Measurements from ENCODE around the gene DNAJC13. TPM values are rescaled to one million over a fixed set of nuclear protein-coding genes. Genes with fewer than 3 reads are reported as not detected.

Gene DNAJC13
- polyA plus RNA-seq, 1 donor, result 43.4 TPM

DNA sequence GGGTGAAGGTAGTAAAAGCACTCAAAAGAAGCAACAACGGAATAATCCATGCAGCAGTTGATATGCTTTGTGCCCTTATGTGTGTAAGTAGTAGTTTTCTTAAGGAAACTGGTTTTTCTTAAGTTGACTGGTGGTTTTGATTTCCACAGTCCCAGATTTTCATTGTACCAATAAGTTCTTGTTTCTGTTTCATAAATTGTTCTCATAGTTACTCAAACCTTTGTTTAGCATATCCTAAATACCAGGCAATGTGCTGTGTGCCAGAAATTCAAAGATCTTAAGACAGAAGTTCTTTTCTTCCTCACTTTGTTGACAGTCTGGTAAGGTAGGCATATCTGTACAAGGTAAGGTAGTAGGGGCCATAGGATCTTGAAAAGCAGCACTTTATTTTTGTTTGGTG lies 40.0 kb downstream of the DNAJC13 start:
- WGBS (ENCODE audit: insufficient coverage, low lambda C conversion rate), result no CpG with 5 or more reads among the region's 1 CpG
- H3K4me1 ChIP-seq (ENCODE audit: control insufficient read depth, insufficient read depth, low read length), result no peaks in the 10 kb centered on the region
- DNase-seq, result no peak
- H3K9me3 ChIP-seq (ENCODE audit: control insufficient read depth, low read depth, low read length), result no peaks in the 10 kb centered on the region
- peaks cover 73% of the 10 kb centered on the region for H3K36me3 ChIP-seq (ENCODE audit: control insufficient read depth, insufficient read depth, low read length)
- H3K4me3 ChIP-seq (ENCODE audit: low read length), result no peak overlapping the region
- H3K27ac ChIP-seq (ENCODE audit: low read length), result no peak overlapping the region
- no peaks in the 10 kb centered on the region for H3K27me3 ChIP-seq (ENCODE audit: control insufficient read depth, insufficient read depth, low read length)

DNA sequence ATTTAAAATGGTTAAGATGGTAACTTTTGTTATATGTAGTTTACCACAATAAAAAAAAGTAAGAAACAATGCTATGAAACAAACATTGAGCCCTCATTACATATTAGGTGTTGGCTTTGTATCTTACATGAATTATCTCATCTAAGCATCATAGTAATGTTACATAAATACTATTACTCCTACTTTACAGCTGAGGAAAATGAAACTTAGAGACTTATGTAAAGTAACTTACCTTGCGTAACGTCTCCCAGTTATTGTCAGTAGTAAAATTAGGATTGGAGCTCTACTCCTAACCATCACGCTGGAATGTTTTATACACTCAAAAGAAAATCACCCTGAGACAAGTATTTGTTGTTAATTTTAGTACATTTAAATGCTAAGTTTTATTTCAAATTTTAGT lies 42.2 kb downstream of the DNAJC13 start:
- WGBS (ENCODE audit: insufficient coverage, low lambda C conversion rate), result 100% methylated on average over 3 of the region's 3 CpGs
- no peak overlapping the region for H3K4me3 ChIP-seq (ENCODE audit: low read length)
- H3K36me3 ChIP-seq (ENCODE audit: control insufficient read depth, insufficient read depth, low read length), result peaks cover 63% of the 10 kb centered on the region
- H3K27me3 ChIP-seq (ENCODE audit: control insufficient read depth, insufficient read depth, low read length), result no peaks in the 10 kb centered on the region
- H3K27ac ChIP-seq (ENCODE audit: low read length), result no peak overlapping the region
- no peak for DNase-seq
- H3K9me3 ChIP-seq (ENCODE audit: control insufficient read depth, low read depth, low read length), result no peaks in the 10 kb centered on the region
- H3K4me1 ChIP-seq (ENCODE audit: control insufficient read depth, insufficient read depth, low read length), result peaks cover under 1% of the 10 kb centered on the region

DNA sequence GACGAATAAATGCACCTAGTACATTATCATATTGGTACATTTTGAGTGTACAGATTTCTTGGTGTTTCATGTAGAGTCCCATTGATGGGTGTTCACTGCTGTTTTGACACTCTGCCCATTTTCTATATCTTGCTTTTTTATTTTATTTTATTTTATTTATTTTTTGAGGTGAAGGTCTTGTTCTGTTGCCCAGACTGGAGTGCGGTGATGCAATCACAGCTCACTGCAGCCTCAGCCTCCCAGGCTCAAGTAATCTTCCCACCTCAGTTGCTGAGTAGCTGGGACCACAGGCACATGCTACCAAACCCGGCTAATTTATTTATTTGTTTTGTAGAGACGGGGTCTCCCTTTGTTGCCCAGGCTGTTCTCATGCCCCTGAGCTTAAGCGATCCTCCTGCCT lies 44.2 kb downstream of the DNAJC13 start:
- H3K4me1 ChIP-seq (ENCODE audit: control insufficient read depth, insufficient read depth, low read length), result peaks cover 3% of the 10 kb centered on the region
- no peak overlapping the region for H3K4me3 ChIP-seq (ENCODE audit: low read length)
- H3K27ac ChIP-seq (ENCODE audit: low read length), result no peak overlapping the region
- no CpG with 5 or more reads among the region's 5 CpGs for WGBS (ENCODE audit: insufficient coverage, low lambda C conversion rate)
- peaks cover 48% of the 10 kb centered on the region for H3K36me3 ChIP-seq (ENCODE audit: control insufficient read depth, insufficient read depth, low read length)
- DNase-seq, result no peak
- no peaks in the 10 kb centered on the region for H3K9me3 ChIP-seq (ENCODE audit: control insufficient read depth, low read depth, low read length)
- H3K27me3 ChIP-seq (ENCODE audit: control insufficient read depth, insufficient read depth, low read length), result no peaks in the 10 kb centered on the region

DNA sequence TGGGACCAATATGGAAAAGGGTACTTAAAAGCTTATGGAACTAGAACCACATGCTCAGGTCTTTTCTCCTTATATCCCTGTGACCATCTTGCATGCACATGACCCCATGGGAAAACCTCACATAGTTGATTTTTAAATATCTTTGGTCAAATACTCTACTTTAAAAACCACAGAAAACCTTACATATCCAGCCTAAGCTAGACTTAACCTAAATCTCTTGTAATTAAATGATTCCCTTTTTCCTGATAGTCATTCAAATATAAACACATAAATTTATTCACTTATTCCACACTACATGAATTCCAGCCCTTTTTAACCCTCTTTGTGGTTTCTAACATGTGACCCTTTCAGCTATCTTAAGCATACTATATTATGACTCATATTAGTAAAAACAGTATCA lies 46.8 kb downstream of the DNAJC13 start:
- H3K36me3 ChIP-seq (ENCODE audit: control insufficient read depth, insufficient read depth, low read length), result peaks cover 44% of the 10 kb centered on the region
- DNase-seq, result peak in 1 of 2 donors; percentile 7

DNA sequence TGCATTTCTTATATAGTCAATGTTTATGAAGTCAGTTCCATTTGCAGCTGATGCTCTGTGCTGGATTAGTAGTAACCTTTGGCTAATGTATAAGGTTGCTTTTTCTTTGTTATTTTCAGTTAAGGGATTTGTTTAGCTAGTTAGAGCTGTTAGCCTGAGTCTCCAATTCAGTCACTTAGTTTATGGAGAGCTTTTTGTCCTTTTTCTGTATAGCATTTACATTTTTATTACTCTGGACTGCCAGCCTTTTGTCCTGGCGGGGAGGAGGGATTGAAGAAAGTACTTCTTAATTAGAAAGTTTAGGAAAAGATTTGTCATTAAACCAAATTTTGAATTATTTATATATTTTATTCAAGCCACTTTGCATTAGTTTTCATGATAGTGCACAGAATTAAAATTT lies 52.0 kb downstream of the DNAJC13 start:
- H3K4me1 ChIP-seq (ENCODE audit: control insufficient read depth, insufficient read depth, low read length), result peaks cover 3% of the 10 kb centered on the region
- H3K27ac ChIP-seq (ENCODE audit: low read length), result no peak overlapping the region
- H3K27me3 ChIP-seq (ENCODE audit: control insufficient read depth, insufficient read depth, low read length), result no peaks in the 10 kb centered on the region
- no peak overlapping the region for H3K4me3 ChIP-seq (ENCODE audit: low read length)
- peaks cover 3% of the 10 kb centered on the region for H3K9me3 ChIP-seq (ENCODE audit: control insufficient read depth, low read depth, low read length)
- peaks cover 36% of the 10 kb centered on the region for H3K36me3 ChIP-seq (ENCODE audit: control insufficient read depth, insufficient read depth, low read length)
- no peak for DNase-seq
- 80% methylated on average over 1 of the region's 1 CpG for WGBS (ENCODE audit: insufficient coverage, low lambda C conversion rate)

More for the DNA sequence above, 46.8 kb downstream of the DNAJC13 start:
- Histone ChIP-seq H3K4me3 (ENCODE audit: low read length) (no peak overlapping the region), H3K4me1 (ENCODE audit: control insufficient read depth, insufficient read depth, low read length) (peaks cover 3% of the 10 kb centered on the region), H3K27ac (ENCODE audit: low read length) (no peak overlapping the region), H3K27me3 (ENCODE audit: control insufficient read depth, insufficient read depth, low read length) (no peaks in the 10 kb centered on the region), H3K9me3 (ENCODE audit: control insufficient read depth, low read depth, low read length) (no peaks in the 10 kb centered on the region)

DNA sequence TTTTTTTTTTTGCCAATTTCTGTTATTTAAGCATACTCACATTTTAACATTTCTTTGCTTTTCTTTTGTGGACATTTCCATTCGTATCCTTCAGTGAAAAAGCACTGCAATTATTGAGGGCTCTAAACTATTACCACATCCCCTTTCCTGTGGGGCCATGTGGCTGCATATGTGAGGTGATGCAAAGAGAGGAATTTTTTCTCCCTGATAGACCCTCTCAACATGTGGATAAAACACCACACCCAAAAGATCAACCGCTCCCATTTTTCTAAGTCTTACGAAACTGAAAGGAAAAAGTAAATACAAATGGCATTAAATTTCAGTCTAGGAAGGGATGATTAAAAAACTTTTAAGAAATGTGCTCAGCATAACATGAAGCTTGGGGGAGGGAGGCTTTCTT lies 68.8 kb downstream of the DNAJC13 start:
- Histone ChIP-seq H3K9me3 (ENCODE audit: control insufficient read depth, low read depth, low read length) (no peaks in the 10 kb centered on the region), H3K4me1 (ENCODE audit: control insufficient read depth, insufficient read depth, low read length) (peaks cover 6% of the 10 kb centered on the region), H3K27me3 (ENCODE audit: control insufficient read depth, insufficient read depth, low read length) (no peaks in the 10 kb centered on the region), H3K36me3 (ENCODE audit: control insufficient read depth, insufficient read depth, low read length) (peaks cover 42% of the 10 kb centered on the region), H3K27ac (ENCODE audit: low read length) (no peak overlapping the region), H3K4me3 (ENCODE audit: low read length) (no peak overlapping the region)
- 83% methylated on average over 1 of the region's 3 CpGs for WGBS (ENCODE audit: insufficient coverage, low lambda C conversion rate)
- DNase-seq, result no peak

DNA sequence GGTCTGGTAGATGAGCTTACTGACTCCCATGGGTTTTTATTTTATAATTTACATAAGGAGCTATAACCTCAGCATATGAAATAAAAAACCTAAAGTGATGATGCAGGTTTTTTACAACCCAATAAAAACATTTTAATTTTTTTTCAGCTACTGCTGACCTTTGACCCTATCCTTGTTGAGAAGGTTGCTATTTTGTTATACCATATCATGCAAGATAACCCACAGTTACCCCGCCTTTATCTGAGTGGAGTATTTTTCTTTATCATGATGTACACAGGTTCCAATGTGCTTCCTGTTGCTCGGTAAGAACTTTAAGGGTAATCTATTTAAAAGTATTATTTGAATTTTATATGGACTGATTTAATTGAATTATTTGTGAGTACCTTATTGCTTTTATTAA lies 70.8 kb downstream of the DNAJC13 start:
- Histone ChIP-seq H3K27ac (ENCODE audit: low read length) (no peak overlapping the region), H3K27me3 (ENCODE audit: control insufficient read depth, insufficient read depth, low read length) (no peaks in the 10 kb centered on the region), H3K4me1 (ENCODE audit: control insufficient read depth, insufficient read depth, low read length) (peaks cover 6% of the 10 kb centered on the region), H3K36me3 (ENCODE audit: control insufficient read depth, insufficient read depth, low read length) (peaks cover 42% of the 10 kb centered on the region), H3K4me3 (ENCODE audit: low read length) (no peak overlapping the region), H3K9me3 (ENCODE audit: control insufficient read depth, low read depth, low read length) (no peaks in the 10 kb centered on the region)
- WGBS (ENCODE audit: insufficient coverage, low lambda C conversion rate), result no CpG with 5 or more reads among the region's 2 CpGs
- DNase-seq, result peak in 1 of 2 donors; percentile 23

DNA sequence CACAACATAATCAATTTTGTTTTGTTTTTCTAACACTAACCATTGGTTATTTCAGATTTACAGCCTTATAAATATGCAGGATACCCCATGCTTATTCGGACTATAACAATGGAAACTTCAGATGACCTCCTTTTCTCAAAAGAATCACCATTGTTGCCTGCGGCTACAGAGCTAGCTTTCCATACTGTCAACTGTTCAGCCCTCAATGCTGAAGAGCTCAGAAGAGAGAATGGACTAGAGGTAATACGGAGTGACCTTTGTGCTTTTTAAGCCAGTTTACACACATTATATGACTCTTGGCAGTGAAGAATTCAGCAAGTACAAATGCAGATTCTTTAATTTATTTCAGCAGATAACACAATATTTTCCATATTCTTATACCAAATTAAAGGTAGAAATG lies 81.8 kb downstream of the DNAJC13 start:
- Histone ChIP-seq H3K4me1 (ENCODE audit: control insufficient read depth, insufficient read depth, low read length) (no peaks in the 10 kb centered on the region), H3K36me3 (ENCODE audit: control insufficient read depth, insufficient read depth, low read length) (peaks cover 63% of the 10 kb centered on the region), H3K27me3 (ENCODE audit: control insufficient read depth, insufficient read depth, low read length) (no peaks in the 10 kb centered on the region), H3K27ac (ENCODE audit: low read length) (no peak overlapping the region), H3K9me3 (ENCODE audit: control insufficient read depth, low read depth, low read length) (no peaks in the 10 kb centered on the region), H3K4me3 (ENCODE audit: low read length) (no peak overlapping the region)
- no CpG with 5 or more reads among the region's 3 CpGs for WGBS (ENCODE audit: insufficient coverage, low lambda C conversion rate)
- DNase-seq, result peak; percentile 9 to 36

DNA sequence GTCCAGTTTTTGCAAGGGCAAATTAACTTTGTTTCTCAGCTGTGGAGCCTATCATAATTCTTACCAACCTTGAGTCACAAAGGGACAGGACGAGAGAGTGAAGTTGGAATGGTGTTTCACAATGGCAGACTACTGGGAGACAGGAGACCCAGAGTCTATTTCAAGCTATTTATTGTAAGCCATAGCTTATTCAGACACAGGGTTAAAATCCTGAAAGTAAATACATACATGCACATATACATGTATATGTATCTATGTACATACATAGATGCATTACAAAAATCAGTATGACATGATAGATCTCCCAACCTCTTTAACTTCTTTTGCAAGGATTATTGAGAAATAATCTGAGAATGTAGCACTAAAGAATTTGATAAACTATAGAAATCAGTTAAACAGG lies 86.3 kb downstream of the DNAJC13 start:
- Histone ChIP-seq H3K4me1 (ENCODE audit: control insufficient read depth, insufficient read depth, low read length) (peaks cover 7% of the 10 kb centered on the region), H3K4me3 (ENCODE audit: low read length) (no peak overlapping the region), H3K9me3 (ENCODE audit: control insufficient read depth, low read depth, low read length) (no peaks in the 10 kb centered on the region), H3K27me3 (ENCODE audit: control insufficient read depth, insufficient read depth, low read length) (no peaks in the 10 kb centered on the region), H3K27ac (ENCODE audit: low read length) (no peak overlapping the region), H3K36me3 (ENCODE audit: control insufficient read depth, insufficient read depth, low read length) (peaks cover 66% of the 10 kb centered on the region)
- DNase-seq, result no peak
- no CpG with 5 or more reads among the region's 1 CpG for WGBS (ENCODE audit: insufficient coverage, low lambda C conversion rate)

DNA sequence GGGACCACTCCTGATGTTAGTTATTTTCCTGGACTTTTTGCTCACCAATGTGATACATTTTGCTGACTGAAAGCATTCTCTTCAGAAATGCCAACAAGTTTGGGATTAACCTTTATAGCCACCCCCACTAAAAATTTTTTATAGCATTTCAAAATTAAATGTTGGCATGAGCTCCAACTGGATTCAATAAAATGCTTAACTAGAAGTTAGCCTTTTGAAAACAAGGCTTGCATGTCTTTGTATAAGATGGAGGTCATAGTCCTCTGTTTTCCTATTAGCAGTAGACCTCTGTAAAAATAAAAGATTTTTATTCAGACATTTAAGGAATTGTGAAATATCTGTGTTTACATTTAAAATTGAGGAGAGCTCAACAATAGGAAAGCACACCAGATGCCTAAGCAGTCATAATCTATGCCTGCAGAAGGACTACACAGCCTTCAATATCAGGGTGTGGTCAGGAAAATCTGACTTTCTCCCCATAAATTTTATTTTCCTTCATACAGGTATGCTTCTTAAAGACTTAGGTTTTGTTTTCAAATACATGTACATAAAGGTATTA lies 87.2 kb downstream of the DNAJC13 start:
- peaks cover 71% of the 10 kb centered on the region for H3K36me3 ChIP-seq (ENCODE audit: control insufficient read depth, insufficient read depth, low read length)
- DNase-seq, result no peak
- H3K9me3 ChIP-seq (ENCODE audit: control insufficient read depth, low read depth, low read length), result no peaks in the 10 kb centered on the region
- H3K27me3 ChIP-seq (ENCODE audit: control insufficient read depth, insufficient read depth, low read length), result no peaks in the 10 kb centered on the region
- no peak overlapping the region for H3K27ac ChIP-seq (ENCODE audit: low read length)
- H3K4me1 ChIP-seq (ENCODE audit: control insufficient read depth, insufficient read depth, low read length), result peaks cover 7% of the 10 kb centered on the region
- H3K4me3 ChIP-seq (ENCODE audit: low read length), result no peak overlapping the region

DNA sequence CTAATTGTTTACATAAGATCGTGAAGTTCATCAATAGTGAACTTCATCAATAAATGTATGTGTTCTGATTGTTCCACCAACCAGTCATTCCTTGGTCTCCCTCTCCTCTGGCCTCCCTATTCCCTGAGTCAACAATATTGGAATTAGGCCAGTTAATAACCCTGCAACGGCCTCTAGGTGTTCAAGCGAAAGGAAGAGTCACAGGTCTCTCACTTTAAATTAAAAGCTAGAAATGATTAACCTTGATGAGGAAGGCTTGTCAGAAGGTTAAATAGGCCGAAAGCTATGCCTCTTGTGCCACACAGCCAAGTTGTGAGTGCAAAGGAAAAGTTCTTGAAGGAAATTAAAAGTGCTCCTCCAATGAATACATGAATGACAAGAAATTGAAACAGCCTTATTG lies 90.4 kb downstream of the DNAJC13 start:
- peaks cover 59% of the 10 kb centered on the region for H3K36me3 ChIP-seq (ENCODE audit: control insufficient read depth, insufficient read depth, low read length)
- peak; percentile 14 to 61 for DNase-seq
- no peaks in the 10 kb centered on the region for H3K27me3 ChIP-seq (ENCODE audit: control insufficient read depth, insufficient read depth, low read length)
- WGBS (ENCODE audit: insufficient coverage, low lambda C conversion rate), result no CpG with 5 or more reads among the region's 4 CpGs
- no peak overlapping the region for H3K27ac ChIP-seq (ENCODE audit: low read length)
- H3K9me3 ChIP-seq (ENCODE audit: control insufficient read depth, low read depth, low read length), result no peaks in the 10 kb centered on the region
- no peak overlapping the region for H3K4me3 ChIP-seq (ENCODE audit: low read length)
- peaks cover 7% of the 10 kb centered on the region for H3K4me1 ChIP-seq (ENCODE audit: control insufficient read depth, insufficient read depth, low read length)
